Femur (tissue), 1 donor: ENCODE results near the gene STK32B.
A peak's percentile ranks its signal among the peaks of the same experiment; 100 is the strongest.
"Not testable (repeated sequence)": the region's sequence is repeated elsewhere in the genome, so short reads cannot be mapped to it uniquely, and the experiment has no call there.

Source experiments
- DNase-seq: peaks from one replicate; pipeline ENCODE4 v3.0.0-alpha.2; 2017

The STK32B gene

GRCh38 chr4:5212255-5213013 is 161.2 kb downstream of the STK32B start:
- DNase-seq = no peak

- no peak for DNase-seq
Measured at GRCh38 chr4:5213087-5213595, 161.9 kb downstream of the STK32B start.

GRCh38 chr4:5215321-5215720 is 164.0 kb downstream of the STK32B start:
- DNase-seq = no peak

GRCh38 chr4:5217421-5217820 is 166.1 kb downstream of the STK32B start:
- DNase-seq = no peak

- no peak for DNase-seq
Measured at GRCh38 chr4:5218376-5219069, 167.2 kb downstream of the STK32B start.

- DNase-seq = peak; percentile 37
Measured at GRCh38 chr4:5220028-5220427, 168.7 kb downstream of the STK32B start.

- DNase-seq = no peak
Measured at GRCh38 chr4:5222047-5222446, 170.8 kb downstream of the STK32B start.

GRCh38 chr4:5222951-5223350 is 171.7 kb downstream of the STK32B start:
- no peak for DNase-seq

- no peak for DNase-seq
Measured at GRCh38 chr4:5224340-5224739, 173.1 kb downstream of the STK32B start.

GRCh38 chr4:5232549-5232948 is 181.3 kb downstream of the STK32B start:
- no peak for DNase-seq

- DNase-seq = no peak
Measured at GRCh38 chr4:5237086-5237660, 185.9 kb downstream of the STK32B start.

- no peak for DNase-seq
Measured at GRCh38 chr4:5238173-5238572, 186.9 kb downstream of the STK32B start.

GRCh38 chr4:5247061-5247460 is 195.8 kb downstream of the STK32B start:
- not testable (repeated sequence) for DNase-seq

GRCh38 chr4:5247735-5248134 is 196.5 kb downstream of the STK32B start:
- no peak for DNase-seq

- DNase-seq = no peak
Measured at GRCh38 chr4:5249727-5250126, 198.4 kb downstream of the STK32B start.

GRCh38 chr4:5250536-5250935 is 199.3 kb downstream of the STK32B start:
- DNase-seq = not testable (repeated sequence)

- no peak for DNase-seq
Measured at GRCh38 chr4:5256421-5256820, 205.1 kb downstream of the STK32B start.

GRCh38 chr4:5257086-5257485 is 205.8 kb downstream of the STK32B start:
- no peak for DNase-seq

GRCh38 chr4:5259471-5259870 is 208.2 kb downstream of the STK32B start:
- no peak for DNase-seq

GRCh38 chr4:5260121-5260520 is 208.8 kb downstream of the STK32B start:
- DNase-seq = no peak

- no peak for DNase-seq
Measured at GRCh38 chr4:5261866-5262265, 210.6 kb downstream of the STK32B start.

GRCh38 chr4:5266991-5267390 is 215.7 kb downstream of the STK32B start:
- no peak for DNase-seq

GRCh38 chr4:5267408-5267807 is 216.1 kb downstream of the STK32B start:
- no peak for DNase-seq
